Transverse colon (tissue), 3 donors: ENCODE results near the gene CDC20.

ENCODE experiments used
- EP300 ChIP-seq: sonication (generic); formaldehyde crosslinking; IDR thresholded peaks from one replicate; pipeline ENCODE4 v1.6.1; 2017; ENCODE audit warnings: antibody characterized with exemption, low read depth
- POLR2A ChIP-seq: fragments of 450-650 bp; IDR thresholded peaks from one replicate; pipeline ENCODE4 v1.6.1; 2016; ENCODE audit warnings: antibody characterized with exemption, mild to moderate bottlenecking, moderate library complexity
- TF ChIP-seq, protein P1 (sequence below), 5 experiments: fragments of 200-600 bp in 3 of 5; fragments of 450-650 bp in 2 of 5; sonication (generic) in 3 of 5; IDR thresholded peaks; 1 replicate in 2 of 5; 2 replicates in 3 of 5; pipeline ENCODE4 v1.5.1; 2016 to 2017; ENCODE audit warnings: antibody characterized with exemption in 5 of 5, inconsistent platforms in 3 of 5, mild to moderate bottlenecking in 2 of 5, moderate library complexity in 1 of 5

DNA sequence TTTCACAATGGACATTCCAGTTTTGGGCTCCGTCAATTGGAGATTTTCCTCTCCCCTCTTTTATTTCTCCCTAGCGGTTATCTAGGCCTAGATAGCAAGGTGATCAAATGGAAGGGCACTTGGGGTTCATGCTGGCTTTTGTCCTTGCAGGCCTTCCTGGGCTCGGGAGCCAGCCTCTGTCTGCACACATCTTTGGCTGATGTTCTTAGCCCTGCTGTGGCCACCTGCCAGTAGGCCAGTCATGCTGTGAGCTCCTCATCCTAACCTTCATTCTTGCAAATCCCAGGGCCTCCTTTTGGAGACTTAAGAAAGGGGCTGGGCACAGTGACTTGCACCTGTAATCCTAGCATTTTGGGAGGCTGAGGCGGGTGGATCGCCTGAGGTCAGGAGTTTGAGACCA, 44.5 kb upstream of the CDC20 start:
- TF ChIP-seq, protein P1, sequence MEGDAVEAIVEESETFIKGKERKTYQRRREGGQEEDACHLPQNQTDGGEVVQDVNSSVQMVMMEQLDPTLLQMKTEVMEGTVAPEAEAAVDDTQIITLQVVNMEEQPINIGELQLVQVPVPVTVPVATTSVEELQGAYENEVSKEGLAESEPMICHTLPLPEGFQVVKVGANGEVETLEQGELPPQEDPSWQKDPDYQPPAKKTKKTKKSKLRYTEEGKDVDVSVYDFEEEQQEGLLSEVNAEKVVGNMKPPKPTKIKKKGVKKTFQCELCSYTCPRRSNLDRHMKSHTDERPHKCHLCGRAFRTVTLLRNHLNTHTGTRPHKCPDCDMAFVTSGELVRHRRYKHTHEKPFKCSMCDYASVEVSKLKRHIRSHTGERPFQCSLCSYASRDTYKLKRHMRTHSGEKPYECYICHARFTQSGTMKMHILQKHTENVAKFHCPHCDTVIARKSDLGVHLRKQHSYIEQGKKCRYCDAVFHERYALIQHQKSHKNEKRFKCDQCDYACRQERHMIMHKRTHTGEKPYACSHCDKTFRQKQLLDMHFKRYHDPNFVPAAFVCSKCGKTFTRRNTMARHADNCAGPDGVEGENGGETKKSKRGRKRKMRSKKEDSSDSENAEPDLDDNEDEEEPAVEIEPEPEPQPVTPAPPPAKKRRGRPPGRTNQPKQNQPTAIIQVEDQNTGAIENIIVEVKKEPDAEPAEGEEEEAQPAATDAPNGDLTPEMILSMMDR (IDR thresholded peaks at IDR 0.05), result no peak
- TF ChIP-seq POLR2A (no peak), EP300 (no peak)
